PC-3 (cell line): ENCODE results near the gene ARID5B. TPM values are rescaled to one million over a fixed set of nuclear protein-coding genes. Genes with fewer than 3 reads are reported as not detected.

Source experiments
- ATAC-seq: fragments of 200-7000 bp; cut with Tn5 transposase; 2 replicates; pipeline ENCODE4 v1.9.1; 2020; ENCODE audit warnings: mild to moderate bottlenecking, moderate library complexity
- BruUV-seq: library from RNA; stranded (reverse); fragments of 400-500 nt; replicated peaks from 2 replicates; lab custom pipeline; 2021; lab: Mats Ljungman, UMichigan
- CTCF ChIA-PET: fragments of 300-600 bp; sonication (Branson Sonifier 250); formaldehyde crosslinking; loops from one replicate; lab custom pipeline; 2022; ENCODE audit warnings: antibody characterized with exemption; lab: Charles Lee
- POLR2A ChIA-PET: fragments of 300-600 bp; sonication (Branson Sonifier 250); formaldehyde crosslinking; loops from one replicate; lab custom pipeline; 2022; ENCODE audit warnings: antibody characterized with exemption; ENCODE audit not compliant: unreplicated experiment; lab: Charles Lee
- DNase-seq: peaks from one replicate; pipeline ENCODE4 v3.0.0-alpha.2; 2015
- H2AFZ ChIP-seq: fragments of 300-600 bp; sonication (generic); 2 replicates; pipeline ENCODE4 v1.6.0; 2016; ENCODE audit warnings: antibody characterized with exemption, low read length
- H3F3A ChIP-seq: fragments of 300-600 bp; sonication (generic); one replicate; pipeline ENCODE4 v1.6.0; 2017; ENCODE audit warnings: antibody characterized with exemption, low read length, control low read depth, mild to moderate bottlenecking; ENCODE audit not compliant: unreplicated experiment
- H3K27ac ChIP-seq: fragments of 300-600 bp; sonication (generic); 2 replicates; pipeline ENCODE4 v1.5.1; 2016; ENCODE audit warnings: mild to moderate bottlenecking, low read length
- H3K27me3 ChIP-seq: fragments of 300-600 bp; sonication (generic); 2 replicates; pipeline ENCODE4 v1.6.1; 2016; ENCODE audit warnings: low read length, mixed read lengths
- H3K36me3 ChIP-seq: fragments of 300-600 bp; sonication (generic); 2 replicates; pipeline ENCODE4 v1.6.1; 2016; ENCODE audit warnings: low read depth, mixed run types, low read length, mixed read lengths
- H3K4me1 ChIP-seq: fragments of 300-600 bp; sonication (generic); 2 replicates; pipeline ENCODE4 v1.5.1; 2016; ENCODE audit warnings: low read length; ENCODE audit not compliant: insufficient read depth
- H3K4me2 ChIP-seq: fragments of 300-600 bp; sonication (generic); 2 replicates; pipeline ENCODE4 v1.6.0; 2016; ENCODE audit warnings: low read length
- H3K4me3 ChIP-seq: fragments of 300-600 bp; sonication (generic); 2 replicates; pipeline ENCODE4 v1.5.1; 2016; ENCODE audit warnings: mild to moderate bottlenecking, low read length, mixed read lengths
- H3K79me2 ChIP-seq: fragments of 300-600 bp; sonication (generic); 2 replicates; pipeline ENCODE4 v1.6.1; 2017; ENCODE audit warnings: low read length, mixed read lengths
- H3K9ac ChIP-seq: fragments of 300-600 bp; sonication (generic); 2 replicates; pipeline ENCODE4 v1.6.0; 2016; ENCODE audit warnings: mild to moderate bottlenecking, low read length
- H3K9me2 ChIP-seq: fragments of 300-600 bp; sonication (generic); replicated peaks from 2 replicates; pipeline ENCODE4 v1.6.1; 2016; ENCODE audit warnings: mixed run types, low read length, mixed read lengths
- H3K9me3 ChIP-seq: fragments of 300-600 bp; sonication (generic); 2 replicates; pipeline ENCODE4 v1.6.1; 2016; ENCODE audit warnings: low read length, mixed read lengths
- H4K20me1 ChIP-seq: fragments of 300-600 bp; sonication (generic); 2 replicates; pipeline ENCODE4 v1.6.1; 2016; ENCODE audit warnings: low read length, mixed read lengths
- CTCF ChIP-seq: fragments of 300-600 bp; sonication (generic); conservative IDR thresholded peaks from 2 replicates; pipeline ENCODE4 v1.5.1; 2017; ENCODE audit warnings: antibody characterized with exemption, low read depth, mild to moderate bottlenecking, low read length
- EZH2 ChIP-seq: fragments of 300-600 bp; sonication (generic); IDR thresholded peaks from one replicate; pipeline ENCODE4 v1.6.1; 2017; ENCODE audit warnings: antibody characterized with exemption, mild to moderate bottlenecking, low read length; ENCODE audit not compliant: unreplicated experiment
- EZH2phosphoT487 ChIP-seq: fragments of 300-600 bp; sonication (generic); IDR thresholded peaks from 2 replicates; pipeline ENCODE4 v1.6.1; 2018; ENCODE audit warnings: mild to moderate bottlenecking, antibody characterized with exemption, low read length, borderline replicate concordance
- intact Hi-C: fragments of 100-400 bp; cut with micrococcal nuclease; formaldehyde crosslinking; loops from 2 replicates; pipeline ENCODE4 v1.9.0; 2023
- total RNA-seq: library from RNA; depleted of rRNA; stranded (reverse); fragments of >200 nt; gene quantifications from 2 replicates; pipeline ENCODE4 v1.2.3, GENCODE V29; 2014

The ARID5B gene
- total RNA-seq, 1 experiment from 2014 or later, result 26.4 TPM

GRCh38 chr10:61965703-61966395, 64.3 kb downstream of the ARID5B start:
- no peaks in the 10 kb centered on the region for H3F3A ChIP-seq
- intact Hi-C loops, result no loop called here
- no peak for TF ChIP-seq EZH2
- no peak for TF ChIP-seq CTCF
- no peak for TF ChIP-seq EZH2phosphoT487
- H3K9ac ChIP-seq, result no peak overlapping the region
- H3K79me2 ChIP-seq, result no peaks in the 10 kb centered on the region
- H3K27me3 ChIP-seq, result no peaks in the 10 kb centered on the region
- peaks cover 8% of the 10 kb centered on the region; the same call in 1 of the 2 replicates for H3K4me1 ChIP-seq
- H3K4me2 ChIP-seq, result no peak overlapping the region
- H3K9me2 ChIP-seq, result no peaks in the 10 kb centered on the region
- no TSS peak for BruUV-seq
- no peak overlapping the region for H3K27ac ChIP-seq
- H2AFZ ChIP-seq, result no peak overlapping the region
- ChIA-PET CTCF (no interaction called here), POLR2A (no interaction called here)
- no peak for ATAC-seq
- H4K20me1 ChIP-seq, result no peaks in the 10 kb centered on the region
- no peaks in the 10 kb centered on the region for H3K9me3 ChIP-seq
- no peak for DNase-seq
- H3K36me3 ChIP-seq, result no peaks in the 10 kb centered on the region
- H3K4me3 ChIP-seq, result no peak overlapping the region

GRCh38 chr10:61967298-61967697, 65.8 kb downstream of the ARID5B start:
- no peak for ATAC-seq
- no TSS peak for BruUV-seq
- H3K4me1 ChIP-seq, result peaks cover 8% of the 10 kb centered on the region; the same call in 1 of the 2 replicates
- H3K27me3 ChIP-seq, result no peaks in the 10 kb centered on the region
- no peaks in the 10 kb centered on the region for H4K20me1 ChIP-seq
- no peak overlapping the region for H3K4me3 ChIP-seq
- H3K9me3 ChIP-seq, result no peaks in the 10 kb centered on the region
- no peak overlapping the region for H2AFZ ChIP-seq
- H3K9me2 ChIP-seq, result no peaks in the 10 kb centered on the region
- no peaks in the 10 kb centered on the region for H3F3A ChIP-seq
- ChIA-PET POLR2A (no interaction called here), CTCF (no interaction called here)
- DNase-seq, result no peak
- no peaks in the 10 kb centered on the region for H3K36me3 ChIP-seq
- H3K79me2 ChIP-seq, result no peaks in the 10 kb centered on the region
- H3K9ac ChIP-seq, result no peak overlapping the region
- H3K4me2 ChIP-seq, result no peak overlapping the region
- no peak for TF ChIP-seq EZH2phosphoT487
- TF ChIP-seq EZH2, result no peak
- no peak for TF ChIP-seq CTCF
- H3K27ac ChIP-seq, result no peak overlapping the region
- intact Hi-C loops, result no loop called here
